HepG2 (cell line): Measurements from ENCODE around the gene NEU1. TPM values are rescaled to one million over a fixed set of nuclear protein-coding genes. Genes with fewer than 3 reads are reported as not detected.

ENCODE experiments used
- AGO2 ChIP-seq: fragments of 200-400 bp; formaldehyde crosslinking; optimal IDR thresholded peaks from 2 replicates; pipeline ENCODE3; 2017; ENCODE audit warnings: mild to moderate bottlenecking, low read depth, low read length, moderate library complexity
- ARNT2 ChIP-seq: sonication (generic); formaldehyde crosslinking; IDR thresholded peaks from 2 replicates; pipeline ENCODE4 v1.8.0; 2022; ENCODE audit warnings: mild to moderate bottlenecking, low read depth, missing genetic modification reagents, moderate library complexity
- BCL6 ChIP-seq: IDR thresholded peaks from 2 replicates; pipeline ENCODE4 v1.6.1; 2016; ENCODE audit warnings: missing genetic modification reagents, missing compliant biosample characterization
- E2F5 ChIP-seq: sonication (generic); formaldehyde crosslinking; conservative IDR thresholded peaks from 2 replicates; pipeline ENCODE4 v1.4.0; 2020; ENCODE audit warnings: missing genetic modification reagents
- LCORL ChIP-seq, 2 experiments: fragments of 450-650 bp in 1 of 2; sonication (generic) in 1 of 2; formaldehyde crosslinking in 1 of 2; IDR thresholded peaks; 2 replicates each; pipeline versions ENCODE4 v1.5.0 to v1.6.1; 2017 to 2020; ENCODE audit warnings: antibody characterized with exemption in 1 of 2, missing genetic modification reagents in 1 of 2
- MYPOP ChIP-seq: sonication (generic); formaldehyde crosslinking; IDR thresholded peaks from 2 replicates; pipeline ENCODE4 v1.8.1; 2023; ENCODE audit warnings: mild to moderate bottlenecking, moderate library complexity, missing genetic modification reagents
- RFX5 ChIP-seq: IDR thresholded peaks from 2 replicates; pipeline ENCODE4 v1.6.1; 2011; ENCODE audit warnings: low read depth, low read length, improper control_type of control experiment
- SAP130 ChIP-seq: IDR thresholded peaks from 2 replicates; pipeline ENCODE4 v1.6.1; 2016; ENCODE audit warnings: low read depth
- TCF7 ChIP-seq: sonication (generic); IDR thresholded peaks from 2 replicates; pipeline ENCODE4 v1.6.1; 2016; ENCODE audit warnings: antibody characterized with exemption, low read depth
- TEAD3 ChIP-seq: optimal IDR thresholded peaks from 2 replicates; pipeline ENCODE3; 2016; ENCODE audit warnings: borderline replicate concordance
- YEATS4 ChIP-seq: sonication (generic); formaldehyde crosslinking; IDR thresholded peaks from 2 replicates; pipeline ENCODE4 v1.4.0; 2020; ENCODE audit warnings: missing genetic modification reagents, borderline replicate concordance
- ZC3H4 ChIP-seq: sonication (generic); formaldehyde crosslinking; IDR thresholded peaks from 2 replicates; pipeline ENCODE4 v1.4.0; 2020; ENCODE audit warnings: missing genetic modification reagents, borderline replicate concordance
- ZKSCAN8 ChIP-seq: IDR thresholded peaks from 2 replicates; pipeline ENCODE4 v1.6.1; 2016; ENCODE audit warnings: borderline replicate concordance, missing genetic modification reagents, missing compliant biosample characterization
- ZNF670 ChIP-seq: sonication (generic); formaldehyde crosslinking; IDR thresholded peaks from 2 replicates; pipeline ENCODE4 v1.8.0; 2022; ENCODE audit warnings: mild to moderate bottlenecking, missing genetic modification reagents, borderline replicate concordance
- polyA plus RNA-seq, 8 experiments: library from polyadenylated mRNA; depleted of rRNA in 3 of 8; stranded (reverse) in 7 of 8; unstranded in 1 of 8; fragments of >200 nt; fragmentation: Illumina TruSeq in 4 of 8; extraction: Trizol in 4 of 8; gene quantifications; 2 replicates each; pipeline versions ENCODE4 v1.2.1 to v1.2.3, GENCODE V29; 2011 to 2016; ENCODE audit warnings: low read depth in 4 of 8, missing spikeins in 1 of 8, mixed read lengths in 1 of 8; ENCODE audit not compliant: insufficient read depth in 1 of 8
- total RNA-seq, 5 experiments: library from RNA; depleted of rRNA; stranded (reverse); fragments of >200 nt; fragmentation: Illumina TruSeq; extraction: Trizol; gene quantifications; 2 replicates each; pipeline ENCODE4 v1.2.3, GENCODE V29; 2016; ENCODE audit warnings: low read depth in 1 of 5
- TF ChIP-seq, protein P1 (sequence below): sonication (generic); formaldehyde crosslinking; IDR thresholded peaks from 2 replicates; pipeline ENCODE4 v1.4.0; 2020; ENCODE audit warnings: missing genetic modification reagents
- TF ChIP-seq, protein P2 (sequence below): sonication (generic); formaldehyde crosslinking; IDR thresholded peaks from 2 replicates; pipeline ENCODE4 v1.4.0; 2020; ENCODE audit warnings: missing genetic modification reagents, borderline replicate concordance
- TF ChIP-seq, protein P3 (sequence below): sonication (generic); formaldehyde crosslinking; IDR thresholded peaks from 2 replicates; pipeline ENCODE4 v1.5.0; 2020; ENCODE audit warnings: missing genetic modification reagents

NEU1 gene
- total and polyA plus RNA-seq, 2 of the 13 experiments (the other 11 are each of a cell fraction or from before 2014, with no cell fraction given): 215 to 297 TPM

DNA sequence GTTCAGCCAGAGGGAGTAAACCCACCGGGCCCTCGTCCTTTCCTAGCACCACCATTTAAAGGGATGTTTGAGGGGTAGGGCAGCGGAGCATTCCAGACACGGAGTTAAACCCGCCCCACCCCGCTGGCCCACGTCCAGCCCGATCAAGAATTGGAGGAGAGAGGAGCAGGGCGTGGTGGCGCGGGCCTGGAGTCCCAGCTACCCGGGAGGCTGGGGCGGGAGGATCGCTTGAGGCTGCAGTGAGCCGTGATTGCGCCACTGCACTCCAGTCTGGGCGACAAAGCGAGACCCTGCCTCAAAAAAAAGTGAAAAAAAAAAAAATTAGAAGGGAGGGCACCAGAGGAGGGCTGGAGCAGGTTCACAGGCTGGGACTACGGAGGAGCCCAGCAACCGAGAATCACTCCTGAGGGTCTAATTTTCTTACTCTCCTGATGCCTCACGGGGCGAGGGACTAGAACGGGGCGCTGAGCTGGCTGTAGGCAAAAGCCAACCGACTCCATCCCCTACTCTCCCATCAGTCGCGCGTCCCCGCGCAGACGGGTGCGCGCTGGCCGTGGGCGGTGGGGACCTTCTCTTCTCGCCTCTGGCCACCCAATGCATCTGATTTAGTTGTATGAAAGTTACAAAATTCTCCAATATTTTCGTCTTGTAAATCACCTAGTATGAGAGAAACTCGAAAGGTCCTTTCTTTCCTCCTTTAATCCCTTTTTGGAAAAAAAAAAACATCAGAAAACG, 41.2 kb downstream of the NEU1 start (continued):
- TF ChIP-seq MYPOP (CRISPR knock-in tag): no peak
- no peak for TF ChIP-seq BCL6 (CRISPR knock-in tag)
- no peak; the same call in 1 of the 2 replicates for TF ChIP-seq SAP130 (CRISPR knock-in tag)
- TF ChIP-seq YEATS4 (CRISPR knock-in tag): 0 out of 2 replicates have a peak, but pooled peaks have one; percentile 13
- no peak for TF ChIP-seq RFX5
- TF ChIP-seq TEAD3: no peak
- no peak for TF ChIP-seq E2F5 (CRISPR knock-in tag)
- no peak for TF ChIP-seq LCORL (IDR thresholded peaks at IDR 0.05)
- TF ChIP-seq LCORL (CRISPR knock-in tag; IDR thresholded peaks at IDR 0.05): 0 out of 2 replicates have a peak, but pooled peaks have one; percentile 27
- TF ChIP-seq AGO2: peak; percentile 72
- TF ChIP-seq ZC3H4 (CRISPR knock-in tag): no peak
- no peak for TF ChIP-seq ZKSCAN8 (CRISPR knock-in tag)
- no peak for TF ChIP-seq ZNF670
- TF ChIP-seq, protein P1, sequence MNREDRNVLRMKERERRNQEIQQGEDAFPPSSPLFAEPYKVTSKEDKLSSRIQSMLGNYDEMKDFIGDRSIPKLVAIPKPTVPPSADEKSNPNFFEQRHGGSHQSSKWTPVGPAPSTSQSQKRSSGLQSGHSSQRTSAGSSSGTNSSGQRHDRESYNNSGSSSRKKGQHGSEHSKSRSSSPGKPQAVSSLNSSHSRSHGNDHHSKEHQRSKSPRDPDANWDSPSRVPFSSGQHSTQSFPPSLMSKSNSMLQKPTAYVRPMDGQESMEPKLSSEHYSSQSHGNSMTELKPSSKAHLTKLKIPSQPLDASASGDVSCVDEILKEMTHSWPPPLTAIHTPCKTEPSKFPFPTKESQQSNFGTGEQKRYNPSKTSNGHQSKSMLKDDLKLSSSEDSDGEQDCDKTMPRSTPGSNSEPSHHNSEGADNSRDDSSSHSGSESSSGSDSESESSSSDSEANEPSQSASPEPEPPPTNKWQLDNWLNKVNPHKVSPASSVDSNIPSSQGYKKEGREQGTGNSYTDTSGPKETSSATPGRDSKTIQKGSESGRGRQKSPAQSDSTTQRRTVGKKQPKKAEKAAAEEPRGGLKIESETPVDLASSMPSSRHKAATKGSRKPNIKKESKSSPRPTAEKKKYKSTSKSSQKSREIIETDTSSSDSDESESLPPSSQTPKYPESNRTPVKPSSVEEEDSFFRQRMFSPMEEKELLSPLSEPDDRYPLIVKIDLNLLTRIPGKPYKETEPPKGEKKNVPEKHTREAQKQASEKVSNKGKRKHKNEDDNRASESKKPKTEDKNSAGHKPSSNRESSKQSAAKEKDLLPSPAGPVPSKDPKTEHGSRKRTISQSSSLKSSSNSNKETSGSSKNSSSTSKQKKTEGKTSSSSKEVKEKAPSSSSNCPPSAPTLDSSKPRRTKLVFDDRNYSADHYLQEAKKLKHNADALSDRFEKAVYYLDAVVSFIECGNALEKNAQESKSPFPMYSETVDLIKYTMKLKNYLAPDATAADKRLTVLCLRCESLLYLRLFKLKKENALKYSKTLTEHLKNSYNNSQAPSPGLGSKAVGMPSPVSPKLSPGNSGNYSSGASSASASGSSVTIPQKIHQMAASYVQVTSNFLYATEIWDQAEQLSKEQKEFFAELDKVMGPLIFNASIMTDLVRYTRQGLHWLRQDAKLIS: no peak
- TF ChIP-seq, protein P2, sequence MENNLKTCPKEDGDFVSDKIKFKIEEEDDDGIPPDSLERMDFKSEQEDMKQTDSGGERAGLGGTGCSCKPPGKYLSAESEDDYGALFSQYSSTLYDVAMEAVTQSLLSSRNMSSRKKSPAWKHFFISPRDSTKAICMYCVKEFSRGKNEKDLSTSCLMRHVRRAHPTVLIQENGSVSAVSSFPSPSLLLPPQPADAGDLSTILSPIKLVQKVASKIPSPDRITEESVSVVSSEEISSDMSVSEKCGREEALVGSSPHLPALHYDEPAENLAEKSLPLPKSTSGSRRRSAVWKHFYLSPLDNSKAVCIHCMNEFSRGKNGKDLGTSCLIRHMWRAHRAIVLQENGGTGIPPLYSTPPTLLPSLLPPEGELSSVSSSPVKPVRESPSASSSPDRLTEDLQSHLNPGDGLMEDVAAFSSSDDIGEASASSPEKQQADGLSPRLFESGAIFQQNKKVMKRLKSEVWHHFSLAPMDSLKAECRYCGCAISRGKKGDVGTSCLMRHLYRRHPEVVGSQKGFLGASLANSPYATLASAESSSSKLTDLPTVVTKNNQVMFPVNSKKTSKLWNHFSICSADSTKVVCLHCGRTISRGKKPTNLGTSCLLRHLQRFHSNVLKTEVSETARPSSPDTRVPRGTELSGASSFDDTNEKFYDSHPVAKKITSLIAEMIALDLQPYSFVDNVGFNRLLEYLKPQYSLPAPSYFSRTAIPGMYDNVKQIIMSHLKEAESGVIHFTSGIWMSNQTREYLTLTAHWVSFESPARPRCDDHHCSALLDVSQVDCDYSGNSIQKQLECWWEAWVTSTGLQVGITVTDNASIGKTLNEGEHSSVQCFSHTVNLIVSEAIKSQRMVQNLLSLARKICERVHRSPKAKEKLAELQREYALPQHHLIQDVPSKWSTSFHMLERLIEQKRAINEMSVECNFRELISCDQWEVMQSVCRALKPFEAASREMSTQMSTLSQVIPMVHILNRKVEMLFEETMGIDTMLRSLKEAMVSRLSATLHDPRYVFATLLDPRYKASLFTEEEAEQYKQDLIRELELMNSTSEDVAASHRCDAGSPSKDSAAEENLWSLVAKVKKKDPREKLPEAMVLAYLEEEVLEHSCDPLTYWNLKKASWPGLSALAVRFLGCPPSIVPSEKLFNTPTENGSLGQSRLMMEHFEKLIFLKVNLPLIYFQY (CRISPR knock-in tag): no peak; the same call in 1 of the 2 replicates
- TF ChIP-seq TCF7: no peak
- peak; percentile 41; the same call in 1 of the 2 replicates for TF ChIP-seq ARNT2 (CRISPR knock-in tag)
- TF ChIP-seq, protein P3, sequence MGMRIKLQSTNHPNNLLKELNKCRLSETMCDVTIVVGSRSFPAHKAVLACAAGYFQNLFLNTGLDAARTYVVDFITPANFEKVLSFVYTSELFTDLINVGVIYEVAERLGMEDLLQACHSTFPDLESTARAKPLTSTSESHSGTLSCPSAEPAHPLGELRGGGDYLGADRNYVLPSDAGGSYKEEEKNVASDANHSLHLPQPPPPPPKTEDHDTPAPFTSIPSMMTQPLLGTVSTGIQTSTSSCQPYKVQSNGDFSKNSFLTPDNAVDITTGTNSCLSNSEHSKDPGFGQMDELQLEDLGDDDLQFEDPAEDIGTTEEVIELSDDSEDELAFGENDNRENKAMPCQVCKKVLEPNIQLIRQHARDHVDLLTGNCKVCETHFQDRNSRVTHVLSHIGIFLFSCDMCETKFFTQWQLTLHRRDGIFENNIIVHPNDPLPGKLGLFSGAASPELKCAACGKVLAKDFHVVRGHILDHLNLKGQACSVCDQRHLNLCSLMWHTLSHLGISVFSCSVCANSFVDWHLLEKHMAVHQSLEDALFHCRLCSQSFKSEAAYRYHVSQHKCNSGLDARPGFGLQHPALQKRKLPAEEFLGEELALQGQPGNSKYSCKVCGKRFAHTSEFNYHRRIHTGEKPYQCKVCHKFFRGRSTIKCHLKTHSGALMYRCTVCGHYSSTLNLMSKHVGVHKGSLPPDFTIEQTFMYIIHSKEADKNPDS: no peak
